ENCODE measurements around the gene NRN1. TPM values are rescaled to one million over a fixed set of nuclear protein-coding genes. Genes with fewer than 3 reads are reported as not detected.

NRN1 gene
- total RNA-seq, 2 experiments from 2014 or later = not detected

GRCh38 chr6:5950361-5950785 is 56.4 kb downstream of the NRN1 start:
- Histone ChIP-seq H3K9me3 (ENCODE audit: control insufficient read depth in 1 of 2, insufficient read depth in 1 of 2, low read length in 2 of 2) (no peaks in the 10 kb centered on the region), H3K27ac (ENCODE audit: low read depth in 1 of 2, low read length in 2 of 2) (no peak overlapping the region), H3K27me3 (ENCODE audit: control insufficient read depth in 1 of 2, insufficient read depth in 2 of 2, low read length in 2 of 2) (peaks cover 0 to 4% of the 10 kb centered on the region in 2 experiments), H3K4me1 (ENCODE audit: insufficient read depth, low read length) (no peaks in the 10 kb centered on the region), H3K4me3 (ENCODE audit: low read length) (no peak overlapping the region), H3K36me3 (ENCODE audit: insufficient read depth, low read length) (no peaks in the 10 kb centered on the region)
- no peak overlapping the region for H3K4me3 Mint-ChIP-seq
- no peaks in the 10 kb centered on the region for H3K36me3 Mint-ChIP-seq (ENCODE audit: low read depth)
- H3K4me1 Mint-ChIP-seq (ENCODE audit: low read depth) = no peaks in the 10 kb centered on the region
- ATAC-seq (ENCODE audit: poor library complexity) (no peak), DNase-seq (peak in 4 of 14 experiments; percentile 16 to 35 (median 22))
- H3K9me3 Mint-ChIP-seq = peaks cover 4% of the 10 kb centered on the region
- intact Hi-C loops (cut with DNase I, micrococcal nuclease) = no loop called here
- ChIA-PET CTCF (no interaction called here), POLR2A (no interaction called here)
- TF ChIP-seq CTCF (IDR thresholded peaks at IDR 0.05) = peak; percentile 23
- H3K27me3 Mint-ChIP-seq = peaks cover 4% of the 10 kb centered on the region
- no peak overlapping the region for H3K27ac Mint-ChIP-seq
